ENCODE results near the gene CSNK2B.

CSNK2B gene

GRCh38 chr6:31621991-31622390 lies 43.9 kb upstream of the CSNK2B start:
- H3K4me3 ChIP-seq (ENCODE audit: control insufficient read depth, low read depth, low read length), result peak overlapping the region; percentile 74
- TF ChIP-seq CTCF (IDR thresholded peaks at IDR 0.05; ENCODE audit: control insufficient read depth, insufficient read depth, low read depth, low read length, missing control alignments), result no peak
- no peak for DNase-seq (ENCODE audit: low read depth)

- H3K4me3 ChIP-seq (ENCODE audit: control insufficient read depth, low read depth, low read length), result no peak overlapping the region
- no peak for DNase-seq (ENCODE audit: low read depth)
- TF ChIP-seq CTCF (IDR thresholded peaks at IDR 0.05; ENCODE audit: control insufficient read depth, insufficient read depth, low read depth, low read length, missing control alignments), result no peak
Measured at GRCh38 chr6:31622684-31623091, 43.2 kb upstream of the CSNK2B start.

- no peak for DNase-seq (ENCODE audit: low read depth)
- TF ChIP-seq CTCF (IDR thresholded peaks at IDR 0.05; ENCODE audit: control insufficient read depth, insufficient read depth, low read depth, low read length, missing control alignments), result no peak
- no peak overlapping the region for H3K4me3 ChIP-seq (ENCODE audit: control insufficient read depth, low read depth, low read length)
Measured at GRCh38 chr6:31624070-31624469, 41.8 kb upstream of the CSNK2B start.

- H3K4me3 ChIP-seq (ENCODE audit: control insufficient read depth, low read depth, low read length), result no peak overlapping the region
- TF ChIP-seq CTCF (IDR thresholded peaks at IDR 0.05; ENCODE audit: control insufficient read depth, insufficient read depth, low read depth, low read length, missing control alignments), result no peak
- no peak for DNase-seq (ENCODE audit: low read depth)
Measured at GRCh38 chr6:31626952-31627351, 38.9 kb upstream of the CSNK2B start.

- H3K4me3 ChIP-seq (ENCODE audit: control insufficient read depth, low read depth, low read length), result no peak overlapping the region
- DNase-seq (ENCODE audit: low read depth), result no peak
- no peak for TF ChIP-seq CTCF (IDR thresholded peaks at IDR 0.05; ENCODE audit: control insufficient read depth, insufficient read depth, low read depth, low read length, missing control alignments)
Measured at GRCh38 chr6:31627690-31628287, 38.1 kb upstream of the CSNK2B start.

GRCh38 chr6:31629014-31629413 lies 36.9 kb upstream of the CSNK2B start:
- H3K4me3 ChIP-seq (ENCODE audit: control insufficient read depth, low read depth, low read length), result no peak overlapping the region
- DNase-seq (ENCODE audit: low read depth), result no peak

More at GRCh38 chr6:31629014-31629413, 36.9 kb upstream of the CSNK2B start:
- TF ChIP-seq CTCF (IDR thresholded peaks at IDR 0.05; ENCODE audit: control insufficient read depth, insufficient read depth, low read depth, low read length, missing control alignments), result no peak

All from AG09309 (cell line).